GM12878 (cell line): ENCODE results near the gene HSP90AB1. TPM values are rescaled to one million over a fixed set of nuclear protein-coding genes. Genes with fewer than 3 reads are reported as not detected.

Experiments used
- ATAC-seq: fragments of 200-7000 bp; cut with Tn5 transposase; 3 replicates; pipeline ENCODE4 v1.9.1; 2020; ENCODE audit warnings: mild to moderate bottlenecking, moderate library complexity
- BruUV-seq: library from RNA; stranded (reverse); fragments of 400-500 nt; replicated peaks from 2 replicates; lab custom pipeline; 2021; lab: Mats Ljungman, UMichigan
- CTCF ChIA-PET: fragments of 300-600 bp; sonication (Branson Sonifier 250); formaldehyde crosslinking; extraction: SDS; loops from one replicate; lab custom pipeline; 2021; ENCODE audit warnings: inconsistent platforms; lab: Yijun Ruan, JAX
- POLR2A ChIA-PET: fragments of 350-600 bp; formaldehyde crosslinking; extraction: SDS; loops from one replicate; lab custom pipeline; 2021; ENCODE audit warnings: inconsistent platforms; lab: Charles Lee
- RAD21 ChIA-PET: fragments of 300-600 bp; sonication (Branson Sonifier 250); formaldehyde crosslinking; loops from one replicate; lab custom pipeline; 2023; ENCODE audit warnings: antibody characterized with exemption; ENCODE audit not compliant: unreplicated experiment; lab: Charles Lee
- SMC1A ChIA-PET: fragments of 300-600 bp; sonication (Branson Sonifier 250); formaldehyde crosslinking; loops from one replicate; lab custom pipeline; 2023; ENCODE audit not compliant: unreplicated experiment, uncharacterized antibody; lab: Charles Lee
- DNase-seq: peaks from one replicate; pipeline ENCODE4 v3.0.0-alpha.2; 2011; ENCODE audit warnings: low read depth, low spot score
- FAIRE-seq: peaks from 3 replicates; lab custom pipeline; 2011; peaks lifted over from hg19 to GRCh38; lab: Jason Lieb, UNC
- H2AFZ ChIP-seq: 2 replicates; pipeline ENCODE4 v1.6.0; 2011; ENCODE audit warnings: low read depth, low read length, control low read depth; ENCODE audit not compliant: control insufficient read depth
- H3K27ac ChIP-seq: 2 replicates; pipeline ENCODE4 v1.5.1; 2011; ENCODE audit warnings: control low read depth; ENCODE audit not compliant: control insufficient read depth, insufficient read depth
- H3K27me3 ChIP-seq, 2 experiments: replicated peaks in 1 of 2; 2 replicates each; pipeline versions ENCODE4 v1.6.0 to v1.6.1; 2011; ENCODE audit warnings: low read length in 1 of 2; ENCODE audit not compliant: control insufficient read depth in 2 of 2, insufficient read depth in 2 of 2
- H3K36me3 ChIP-seq, 2 experiments: 2 replicates each; pipeline ENCODE4 v1.5.1; 2011; ENCODE audit warnings: low read length in 1 of 2; ENCODE audit not compliant: control insufficient read depth in 2 of 2, insufficient read depth in 2 of 2
- H3K4me1 ChIP-seq: 2 replicates; pipeline ENCODE4 v1.6.1; 2011; ENCODE audit warnings: mild to moderate bottlenecking, low read length, moderate library complexity, mixed read lengths; ENCODE audit not compliant: control insufficient read depth, insufficient read depth
- H3K4me2 ChIP-seq: 2 replicates; pipeline ENCODE4 v1.6.0; 2011; ENCODE audit warnings: control low read depth; ENCODE audit not compliant: control insufficient read depth, insufficient read depth
- H3K4me3 ChIP-seq: fragments of 200-600 bp; sonication (generic); 2 replicates; pipeline ENCODE4 v1.5.1; 2016
- H3K79me2 ChIP-seq: 2 replicates; pipeline ENCODE4 v1.6.0; 2011; ENCODE audit warnings: low read length; ENCODE audit not compliant: control insufficient read depth, insufficient read depth
- H3K9ac ChIP-seq: 2 replicates; pipeline ENCODE4 v1.8.0; 2011; ENCODE audit warnings: low read length, control low read depth, mixed read lengths; ENCODE audit not compliant: control insufficient read depth, insufficient read depth
- H3K9me3 ChIP-seq: replicated peaks from 3 replicates; pipeline ENCODE4 v1.5.1; 2011; ENCODE audit warnings: mild to moderate bottlenecking, low read length; ENCODE audit not compliant: control insufficient read depth, insufficient read depth
- H4K20me1 ChIP-seq: 2 replicates; pipeline ENCODE4 v1.6.0; 2011; ENCODE audit not compliant: control insufficient read depth, insufficient read depth
- ATF3 ChIP-seq: IDR thresholded peaks from 2 replicates; pipeline ENCODE4 v1.6.1; 2011; ENCODE audit warnings: low read depth, mild to moderate bottlenecking, low read length, moderate library complexity, borderline replicate concordance; ENCODE audit errors: extremely low read depth
- BMI1 ChIP-seq: fragments of 450-650 bp; IDR thresholded peaks from 2 replicates; pipeline ENCODE4 v1.6.1; 2016; ENCODE audit warnings: mild to moderate bottlenecking, moderate library complexity, borderline replicate concordance
- NFIC ChIP-seq: IDR thresholded peaks from 2 replicates; pipeline ENCODE4 v1.6.1; 2012; ENCODE audit warnings: low read depth, mild to moderate bottlenecking, inconsistent platforms, low read length, moderate library complexity
- RAD21 ChIP-seq: IDR thresholded peaks from 2 replicates; pipeline ENCODE4 v1.6.1; 2011; ENCODE audit warnings: mild to moderate bottlenecking, low read depth, low read length, moderate library complexity; ENCODE audit not compliant: insufficient read depth
- SMARCA5 ChIP-seq: fragments of 450-650 bp; IDR thresholded peaks from 2 replicates; pipeline ENCODE4 v1.6.1; 2017; ENCODE audit warnings: mild to moderate bottlenecking
- SMC3 ChIP-seq: IDR thresholded peaks from 2 replicates; pipeline ENCODE4 v1.6.1; 2011; ENCODE audit warnings: low read length, improper control_type of control experiment, borderline replicate concordance
- ZBTB4 ChIP-seq: fragments of 450-650 bp; formaldehyde crosslinking; IDR thresholded peaks from 2 replicates; pipeline ENCODE4 v1.4.0; 2022; ENCODE audit warnings: mild to moderate bottlenecking, moderate library complexity
- ZNF687 ChIP-seq: fragments of 450-650 bp; IDR thresholded peaks from 2 replicates; pipeline ENCODE4 v1.6.1; 2017; ENCODE audit warnings: mild to moderate bottlenecking, moderate library complexity
- WGBS: methylation state at CpG from one replicate; pipeline ENCODE4 v1.1.6; 2016; ENCODE audit warnings: low lambda C conversion rate; ENCODE audit not compliant: insufficient replicate concordance, insufficient coverage; ENCODE audit errors: missing lambda C conversion rate; 5-methylcytosine and 5-hydroxymethylcytosine counted together
- in situ Hi-C: fragments of 300-500 bp; cut with MboI; formaldehyde crosslinking; loops from 9 replicates; pipeline ENCODE4 v1.14.3; 2018; ENCODE audit warnings: mixed read lengths
- intact Hi-C: fragments of 100-400 bp; cut with micrococcal nuclease; formaldehyde crosslinking; loops from one replicate; pipeline ENCODE4 v1.14.2; 2022; ENCODE audit not compliant: unreplicated experiment
- polyA plus RNA-seq, 11 experiments: library from polyadenylated mRNA; depleted of rRNA in 4 of 11; unstranded in 6 of 11; stranded (reverse) in 5 of 11; fragments of >200 nt; fragmentation: Nextera tagmentation in 4 of 11; fragmentation: Illumina TruSeq in 1 of 11; extraction: Ambion mirVana in 4 of 11; extraction: Trizol in 1 of 11; gene quantifications; 1 replicate in 1 of 11; 2 replicates in 10 of 11; pipeline versions ENCODE4 v1.2.1 to v1.2.3, GENCODE V29; 2011 to 2016; ENCODE audit warnings: inconsistent platforms in 2 of 11, missing spikeins in 2 of 11, low read depth in 1 of 11
- total RNA-seq, 4 experiments: library from RNA; depleted of rRNA in 3 of 4; stranded (reverse); fragments of >200 nt in 3 of 4; fragmentation: Illumina TruSeq in 1 of 4; extraction: Trizol in 1 of 4; gene quantifications; 2 replicates each; pipeline versions ENCODE4 v1.2.1 to v1.2.3, GENCODE V29; 2013 to 2021

HSP90AB1 gene
- total and polyA plus RNA-seq, 10 of the 15 experiments (the other 5 are each of a cell fraction or from before 2014, with no cell fraction given): 988 to 1,682 (median 1,146) TPM

GRCh38 chr6:44207966-44208365 lies 38.9 kb upstream of the HSP90AB1 start:
- TF ChIP-seq ZNF687: no peak
- TF ChIP-seq RAD21: no peak
- TF ChIP-seq NFIC: no peak
- TF ChIP-seq SMARCA5: no peak
- no peak for TF ChIP-seq SMC3
- TF ChIP-seq ZBTB4 (CRISPR knock-in tag): no peak
- TF ChIP-seq BMI1: no peak
- TF ChIP-seq ATF3: no peak
- in situ Hi-C loops: no loop called here
- Histone ChIP-seq H3K4me1 (no peaks in the 10 kb centered on the region), H3K27ac (no peak overlapping the region), H3K27me3 (no peaks in the 10 kb centered on the region), H4K20me1 (no peaks in the 10 kb centered on the region), H3K79me2 (no peaks in the 10 kb centered on the region), H3K4me2 (no peak overlapping the region), H3K36me3 (no peaks in the 10 kb centered on the region), H3K9ac (no peak overlapping the region), H3K9me3 (no peaks in the 10 kb centered on the region), H3K4me3 (no peak overlapping the region), H2AFZ (no peak overlapping the region)
- ChIA-PET RAD21 (interaction anchor here (1.6 kb wide), 1 partner anchor 11 kb away, joined by 6 read pairs; no protein-coding TSS in a partner anchor), POLR2A (interaction anchor here (0.6 to 0.9 kb wide), 3 partner anchors 18 to 494 kb away, joined by 3 read pairs; no protein-coding TSS in a partner anchor), SMC1A (interaction anchor here (0.7 to 1.4 kb wide), 2 partner anchors 31 to 730 kb away, joined by 3 read pairs; no protein-coding TSS in a partner anchor), CTCF (interaction anchor here (0.5 to 0.8 kb wide), 3 partner anchors 14 to 465 kb away, joined by 3 read pairs; no protein-coding TSS in a partner anchor)
- 78% methylated on average over 6 of the region's 6 CpGs for WGBS
- ATAC-seq (no peak), FAIRE-seq (no peak), DNase-seq (no peak)
- intact Hi-C loops: no loop called here
- BruUV-seq: no TSS peak
